Effector memory CD4-positive, alpha-beta T cell (primary cell): ENCODE data around the gene TAAR8.
"Not testable (repeated sequence)": the region's sequence is repeated elsewhere in the genome, so short reads cannot be mapped to it uniquely, and the experiment has no call there.

Source experiments
- DNase-seq, 3 donors: peaks; one replicate each; pipeline ENCODE4 v3.0.0-alpha.2; 2020
- H3K27ac ChIP-seq: 2 replicates; pipeline ENCODE4 v1.7.0; 2013; ENCODE audit warnings: mild to moderate bottlenecking, low read length, moderate library complexity; ENCODE audit not compliant: insufficient read depth, poor library complexity, severe bottlenecking
- H3K27me3 ChIP-seq: replicated peaks from 2 replicates; pipeline ENCODE4 v1.7.0; 2013; ENCODE audit warnings: mild to moderate bottlenecking, low read length; ENCODE audit not compliant: insufficient read depth, control insufficient read depth, poor library complexity, severe bottlenecking
- H3K36me3 ChIP-seq: 2 replicates; pipeline ENCODE4 v1.7.0; 2013; ENCODE audit warnings: mild to moderate bottlenecking, low read length, moderate library complexity; ENCODE audit not compliant: control insufficient read depth, insufficient read depth
- H3K4me1 ChIP-seq: 2 replicates; pipeline ENCODE4 v1.7.0; 2013; ENCODE audit warnings: low read length, mild to moderate bottlenecking; ENCODE audit not compliant: control insufficient read depth, insufficient read depth, poor library complexity, severe bottlenecking
- H3K4me3 ChIP-seq: 2 replicates; pipeline ENCODE4 v1.7.0; 2013; ENCODE audit warnings: low read length, low read depth, mild to moderate bottlenecking; ENCODE audit not compliant: insufficient read depth, poor library complexity, severe bottlenecking
- H3K9me3 ChIP-seq: 2 replicates; pipeline ENCODE4 v1.7.0; 2013; ENCODE audit warnings: mild to moderate bottlenecking, low read length, moderate library complexity; ENCODE audit not compliant: control insufficient read depth

Gene TAAR8

DNA sequence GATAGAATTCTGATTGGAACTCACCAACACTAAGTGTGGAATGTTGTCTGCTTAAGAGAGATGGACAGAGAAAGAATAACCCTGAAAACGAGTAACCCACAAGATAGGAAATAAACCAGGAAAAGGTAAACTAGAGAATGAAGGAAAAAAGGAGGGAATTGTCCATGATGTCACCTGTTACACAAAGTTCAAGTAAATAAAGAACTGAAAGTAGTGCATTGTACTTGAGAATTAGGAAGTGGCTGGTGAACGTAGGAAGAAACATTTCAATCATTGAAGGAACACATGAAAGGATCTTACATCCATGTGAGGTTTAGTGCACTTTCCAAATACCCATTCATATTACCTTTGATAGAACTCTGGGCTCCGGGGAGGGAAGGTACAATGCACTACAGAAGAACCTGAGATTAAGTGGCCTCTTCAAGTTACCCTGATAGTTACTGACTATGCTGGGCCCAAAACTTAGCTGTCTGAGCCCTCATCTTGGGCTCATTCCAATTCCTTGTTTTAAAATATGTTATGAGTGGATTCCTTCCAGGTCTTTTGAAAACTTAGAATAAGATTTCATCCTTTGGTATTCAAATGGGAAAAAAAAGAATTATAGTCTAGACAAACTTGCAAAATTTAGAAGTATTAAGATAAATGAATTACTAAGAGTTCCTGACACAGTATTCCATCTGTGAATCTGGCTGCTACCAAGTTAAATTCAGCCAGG is 38.5 kb upstream of the TAAR8 start:
- Histone ChIP-seq H3K4me1 (no peaks in the 10 kb centered on the region), H3K4me3 (peak overlapping the region; percentile 86), H3K36me3 (no peaks in the 10 kb centered on the region), H3K27me3 (no peaks in the 10 kb centered on the region), H3K27ac (no peak overlapping the region), H3K9me3 (no peaks in the 10 kb centered on the region)
- no peak for DNase-seq

GRCh38 chr6:132515386-132515785 is 37.1 kb upstream of the TAAR8 start:
- Histone ChIP-seq H3K27ac (no peak overlapping the region), H3K36me3 (no peaks in the 10 kb centered on the region), H3K4me3 (no peak overlapping the region), H3K9me3 (no peaks in the 10 kb centered on the region), H3K27me3 (no peaks in the 10 kb centered on the region), H3K4me1 (no peaks in the 10 kb centered on the region)
- DNase-seq: no peak

DNA sequence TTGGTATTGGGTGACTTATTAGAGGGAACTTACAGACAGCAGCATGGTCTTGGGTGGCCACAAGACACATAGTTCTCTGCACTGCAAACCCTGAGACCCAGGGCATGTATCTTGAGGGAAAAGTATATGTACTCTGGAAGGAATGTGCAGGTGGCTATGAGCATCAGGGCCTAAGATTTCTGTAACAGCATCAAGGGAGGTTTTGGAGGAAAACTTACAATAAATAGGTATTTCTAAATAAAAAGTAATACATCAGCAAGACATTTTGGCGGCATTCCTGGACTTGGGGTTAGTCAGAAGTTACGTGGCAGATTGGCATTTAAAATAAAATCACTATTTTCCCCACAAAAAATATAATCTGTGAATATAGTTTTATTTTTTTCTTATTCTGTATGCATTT is 31.5 kb upstream of the TAAR8 start:
- Histone ChIP-seq H3K9me3 (no peaks in the 10 kb centered on the region), H3K36me3 (no peaks in the 10 kb centered on the region), H3K4me3 (no peak overlapping the region), H3K4me1 (no peaks in the 10 kb centered on the region), H3K27me3 (no peaks in the 10 kb centered on the region), H3K27ac (no peak overlapping the region)
- DNase-seq: no peak

- no peaks in the 10 kb centered on the region for H3K9me3 ChIP-seq
- H3K4me3 ChIP-seq: no peak overlapping the region
- no peaks in the 10 kb centered on the region for H3K27me3 ChIP-seq
- H3K4me1 ChIP-seq: no peaks in the 10 kb centered on the region
- DNase-seq: no peak
- H3K27ac ChIP-seq: no peak overlapping the region
- no peaks in the 10 kb centered on the region for H3K36me3 ChIP-seq
Measured at GRCh38 chr6:132524646-132525045, 27.8 kb upstream of the TAAR8 start.

DNA sequence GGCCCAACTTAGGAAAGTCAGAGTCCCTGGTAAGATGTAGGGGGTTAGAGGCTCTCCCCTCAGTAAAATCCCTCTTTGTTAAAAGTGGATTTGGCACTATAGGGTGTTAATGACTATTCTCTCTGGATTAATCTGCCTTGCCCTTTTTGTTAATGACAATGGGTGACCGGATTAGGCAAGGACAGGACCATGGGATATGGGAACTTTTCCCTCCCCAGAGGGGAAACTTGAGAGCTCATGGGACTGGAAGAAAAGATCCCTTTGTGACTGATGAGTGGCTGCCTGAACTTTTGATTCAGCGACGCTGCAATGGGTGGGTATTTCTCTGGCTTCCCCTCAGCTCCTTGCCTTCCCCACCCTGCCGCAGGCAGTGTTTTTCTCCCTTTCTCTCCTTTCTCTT is 26.6 kb upstream of the TAAR8 start:
- no peaks in the 10 kb centered on the region for H3K36me3 ChIP-seq
- H3K27ac ChIP-seq: no peak overlapping the region
- H3K4me3 ChIP-seq: no peak overlapping the region
- no peaks in the 10 kb centered on the region for H3K9me3 ChIP-seq
- H3K4me1 ChIP-seq: no peaks in the 10 kb centered on the region
- DNase-seq: no peak
- no peaks in the 10 kb centered on the region for H3K27me3 ChIP-seq

GRCh38 chr6:132526461-132526860 is 26.0 kb upstream of the TAAR8 start:
- Histone ChIP-seq H3K27ac (no peak overlapping the region), H3K36me3 (no peaks in the 10 kb centered on the region), H3K4me3 (no peak overlapping the region), H3K4me1 (no peaks in the 10 kb centered on the region), H3K27me3 (no peaks in the 10 kb centered on the region), H3K9me3 (no peaks in the 10 kb centered on the region)
- no peak for DNase-seq

DNA sequence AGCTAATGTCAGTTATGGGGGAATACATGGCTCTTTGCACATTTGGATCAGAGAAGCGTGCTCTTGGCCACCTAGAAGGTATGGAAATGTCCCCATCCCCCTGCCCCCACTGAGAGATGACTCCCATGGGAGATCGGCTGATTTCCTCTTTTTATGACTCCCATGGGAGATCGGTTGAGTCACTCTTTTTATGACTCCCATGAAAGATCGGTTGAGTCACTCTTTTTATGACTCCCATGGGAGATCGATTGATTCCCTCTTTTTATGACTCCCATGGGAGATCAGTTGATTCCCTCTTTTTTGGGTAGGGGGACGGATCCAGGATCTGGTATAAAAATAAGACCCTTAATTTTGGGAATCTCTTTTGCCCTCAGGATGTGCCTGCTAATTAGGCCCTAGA is 24.7 kb upstream of the TAAR8 start:
- Histone ChIP-seq H3K4me1 (no peaks in the 10 kb centered on the region), H3K4me3 (no peak overlapping the region), H3K27me3 (no peaks in the 10 kb centered on the region), H3K27ac (no peak overlapping the region), H3K36me3 (no peaks in the 10 kb centered on the region), H3K9me3 (no peaks in the 10 kb centered on the region)
- no peak for DNase-seq

DNA sequence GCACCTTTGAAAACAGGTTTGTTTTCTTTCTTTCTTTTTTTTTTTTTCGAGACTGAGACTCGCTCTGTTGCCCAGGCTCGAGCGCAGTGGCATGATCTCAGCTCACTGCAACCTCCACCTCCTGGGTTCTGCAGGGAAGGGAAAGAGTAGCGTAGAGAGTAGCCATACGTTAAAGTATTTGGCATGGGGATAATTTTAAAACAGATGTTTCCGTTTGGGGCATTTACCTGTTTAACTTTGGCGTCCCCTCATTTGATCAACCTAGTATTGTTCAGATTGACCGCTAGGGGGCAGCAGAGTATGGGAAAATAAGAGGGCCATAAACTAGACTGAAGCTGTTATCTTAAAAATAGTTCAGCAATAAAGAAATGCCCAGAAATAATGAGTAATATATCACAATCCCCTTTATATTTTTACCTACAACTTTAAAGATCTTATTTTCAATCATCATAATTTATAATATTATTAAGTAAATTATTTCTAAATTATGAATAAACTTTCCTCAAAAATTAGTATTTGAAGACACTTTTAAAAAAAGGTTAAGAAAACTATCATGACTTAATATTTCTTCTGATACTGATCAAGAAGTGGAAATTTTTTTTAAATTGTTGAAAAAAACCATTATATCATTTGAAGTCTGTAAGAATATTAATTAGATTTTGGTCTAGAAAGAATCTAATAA is 22.0 kb upstream of the TAAR8 start:
- H3K27ac ChIP-seq: no peak overlapping the region
- no peaks in the 10 kb centered on the region for H3K36me3 ChIP-seq
- H3K27me3 ChIP-seq: no peaks in the 10 kb centered on the region
- H3K9me3 ChIP-seq: no peaks in the 10 kb centered on the region
- DNase-seq: peak in 2 of 3 donors; percentile 37 to 58
- H3K4me3 ChIP-seq: no peak overlapping the region
- H3K4me1 ChIP-seq: no peaks in the 10 kb centered on the region

DNA sequence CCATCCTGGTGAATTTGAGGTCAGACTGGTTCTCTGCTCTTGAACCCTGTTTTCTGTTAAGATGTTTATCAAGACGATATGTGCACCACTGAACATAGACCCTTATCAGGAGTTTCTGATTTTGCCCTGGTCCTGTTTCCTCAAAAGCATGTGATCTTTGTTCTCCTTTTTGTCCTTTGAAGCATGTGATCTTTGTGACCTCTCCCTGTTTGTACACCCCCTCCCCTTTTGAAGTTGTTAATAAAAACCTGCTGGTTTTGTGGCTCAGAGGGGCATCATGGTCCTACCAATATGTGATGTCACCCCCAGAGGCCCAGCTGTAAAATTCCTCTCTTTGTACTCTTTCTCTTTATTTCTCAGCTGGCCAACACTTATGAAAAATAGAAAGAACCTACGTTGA is 17.9 kb upstream of the TAAR8 start:
- DNase-seq, H3K27me3 ChIP-seq, H3K4me3 ChIP-seq, H3K27ac ChIP-seq, H3K4me1 ChIP-seq, H3K36me3 ChIP-seq, H3K9me3 ChIP-seq: not testable (repeated sequence)

DNA sequence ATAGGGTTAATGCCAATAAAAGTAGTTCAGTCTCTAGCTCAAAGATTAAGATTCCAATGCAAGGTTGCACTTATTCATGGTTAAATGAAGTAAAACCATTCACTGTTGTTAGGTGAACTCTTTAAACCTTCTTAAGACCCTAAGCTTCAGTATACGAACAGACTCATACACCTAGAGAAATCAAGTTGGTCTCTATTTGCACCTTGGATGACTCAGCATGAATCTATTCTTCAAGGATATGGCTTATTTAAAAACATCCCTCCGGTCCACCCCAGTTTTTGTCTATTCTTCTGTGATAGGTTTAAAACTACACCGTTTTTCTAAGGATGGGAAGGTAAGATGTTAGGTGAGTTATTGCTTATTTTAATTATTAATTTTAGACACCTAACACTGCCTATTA is 15.3 kb upstream of the TAAR8 start:
- Histone ChIP-seq H3K36me3 (no peaks in the 10 kb centered on the region), H3K4me1 (no peaks in the 10 kb centered on the region), H3K27me3 (peaks cover 4% of the 10 kb centered on the region), H3K4me3 (no peak overlapping the region), H3K9me3 (no peaks in the 10 kb centered on the region), H3K27ac (no peak overlapping the region)
- DNase-seq: no peak
